Spleen (tissue), 11 donors: ENCODE measurements around the gene FBLN2. TPM values are rescaled to one million over a fixed set of nuclear protein-coding genes. Genes with fewer than 3 reads are reported as not detected.

Experiments
- DNase-seq: peaks from one replicate; pipeline ENCODE4 v3.0.0-alpha.2; 2020
- H3K27ac ChIP-seq, 8 donors: fragments of 200-600 bp; sonication (generic) in 7 of 8; 1 replicate in 4 of 8; 2 replicates in 4 of 8; pipeline versions ENCODE4 v1.5.0 to v1.8.0; 2016 to 2021; ENCODE audit warnings: inconsistent platforms in 4 of 8, mild to moderate bottlenecking in 4 of 8, moderate library complexity in 1 of 8
- H3K27me3 ChIP-seq, 7 donors: fragments of 200-600 bp; sonication (generic) in 6 of 7; replicated peaks in 1 of 7; 1 replicate in 4 of 7; 2 replicates in 3 of 7; pipeline versions ENCODE4 v1.5.0 to v1.8.0; 2016 to 2021; ENCODE audit warnings: inconsistent platforms in 3 of 7, mild to moderate bottlenecking in 1 of 7
- H3K36me3 ChIP-seq, 6 donors: fragments of 200-600 bp; sonication (generic) in 5 of 6; 1 replicate in 4 of 6; 2 replicates in 2 of 6; pipeline versions ENCODE4 v1.5.0 to v1.8.0; 2016 to 2021; ENCODE audit warnings: inconsistent platforms in 2 of 6
- H3K4me1 ChIP-seq, 6 donors: fragments of 200-600 bp; sonication (generic) in 5 of 6; 1 replicate in 3 of 6; 2 replicates in 3 of 6; pipeline versions ENCODE4 v1.5.0 to v1.8.0; 2016 to 2021; ENCODE audit warnings: inconsistent platforms in 3 of 6
- H3K4me3 ChIP-seq, 8 donors: fragments of 200-600 bp; sonication (generic) in 7 of 8; 1 replicate in 4 of 8; 2 replicates in 4 of 8; pipeline versions ENCODE4 v1.5.0 to v1.8.0; 2016 to 2021; ENCODE audit warnings: inconsistent platforms in 4 of 8, mild to moderate bottlenecking in 4 of 8, moderate library complexity in 2 of 8
- H3K9me3 ChIP-seq, 8 donors: fragments of 200-600 bp; sonication (generic) in 7 of 8; 1 replicate in 4 of 8; 2 replicates in 4 of 8; pipeline versions ENCODE4 v1.5.0 to v1.8.0; 2016 to 2021; ENCODE audit warnings: inconsistent platforms in 4 of 8
- CTCF ChIP-seq, 11 experiments: fragments of 200-600 bp in 7 of 11; fragments of 450-650 bp in 4 of 11; sonication (generic) in 4 of 11; IDR thresholded peaks in 8 of 11; conservative IDR thresholded peaks in 3 of 11; 1 replicate in 7 of 11; 2 replicates in 4 of 11; pipeline versions ENCODE4 v1.4.0 to v1.8.0; 2016 to 2021; ENCODE audit warnings: antibody characterized with exemption in 11 of 11, inconsistent platforms in 4 of 11, mild to moderate bottlenecking in 1 of 11
- POLR2A ChIP-seq, 3 donors: fragments of 450-650 bp; IDR thresholded peaks; one replicate each; pipeline ENCODE4 v1.5.1; 2017; ENCODE audit warnings: antibody characterized with exemption in 3 of 3, mild to moderate bottlenecking in 1 of 3
- POLR2AphosphoS5 ChIP-seq, 3 donors: sonication (generic); formaldehyde crosslinking; IDR thresholded peaks; one replicate each; pipeline ENCODE4 v1.5.1; 2017; ENCODE audit warnings: antibody characterized with exemption in 3 of 3
- WGBS, 5 donors: extraction: QIAGEN DNeasy Blood & Tissue Kit in 3 of 5; methylation state at CpG; one replicate each; pipeline versions ENCODE4 v1.1.5 to v1.1.7; 2013 to 2018; 5-methylcytosine and 5-hydroxymethylcytosine counted together
- intact Hi-C: fragments of 100-400 bp; cut with DNase I; formaldehyde crosslinking; loops from one replicate; pipeline ENCODE4 v1.15.0; 2023; ENCODE audit warnings: low total_unique reads
- polyA plus RNA-seq, 3 donors: library from polyadenylated mRNA; stranded (reverse); fragments of 200-250 nt; gene quantifications; one replicate each; pipeline ENCODE4 v1.2.1, GENCODE V29; 2013
- total RNA-seq, 7 donors: library from RNA; depleted of rRNA in 3 of 7; stranded (reverse); fragments of >200 nt in 3 of 7; fragmentation: NEBNext Ultra II Directional in 4 of 7; extraction: Animal tissue kit (Norgen Biotek cat#: 25700) in 4 of 7; gene quantifications; one replicate each; pipeline versions ENCODE4 v1.1.0 to v1.2.1, GENCODE V29; 2016 to 2021
- donor health status: healthy with polysubstance abuse.
- donor health status: DM: no; HTN: no; CAD: no; lungs with moderate emphysema.
- donor health status: DM: no; HTN: no; CAD: no.
- donor health status: Bipolar disorder and iron deficiency.
- donor health status: healthy.
- donor health status: DM: no; HTN: no; CAD: no.
- donor health status: DM: yes; HTN: yes; CAD: no.

Gene FBLN2
- total and polyA plus RNA-seq, 10 donors: 6.1 to 28.2 (median 12.5) TPM

- intact Hi-C loops: no loop called here
- Histone ChIP-seq H3K4me3 (no peak overlapping the region), H3K27ac (no peak overlapping the region), H3K27me3 (peaks cover 0 to 64% (median 0%) of the 10 kb centered on the region in 7 donors), H3K9me3 (no peaks in the 10 kb centered on the region), H3K36me3 (no peaks in the 10 kb centered on the region), H3K4me1 (peaks cover 0 to 36% (median 14%) of the 10 kb centered on the region in 6 donors)
- TF ChIP-seq POLR2A (IDR thresholded peaks at IDR 0.05) (no peak), CTCF (IDR thresholded peaks at IDR 0.05 in 8 of 11, conservative IDR thresholded peaks at IDR 0.05 in 3 of 11) (no peak), POLR2AphosphoS5 (IDR thresholded peaks at IDR 0.05) (no peak)
- no peak for DNase-seq
- WGBS, 5 donors: 66 to 85% (median 75%) methylated on average over 6 of the region's 6 CpGs
Observed at GRCh38 chr3:13556207-13556606, 7.3 kb downstream of the FBLN2 start.

- H3K27me3 ChIP-seq: peaks cover 0 to 57% (median 0%) of the 10 kb centered on the region in 7 donors
- no peak overlapping the region for H3K4me3 ChIP-seq
- no peak for DNase-seq
- no peaks in the 10 kb centered on the region for H3K36me3 ChIP-seq
- no peak overlapping the region for H3K27ac ChIP-seq
- peaks cover 5 to 43% (median 20%) of the 10 kb centered on the region in 6 donors for H3K4me1 ChIP-seq
- no peak for TF ChIP-seq CTCF (IDR thresholded peaks at IDR 0.05 in 8 of 11, conservative IDR thresholded peaks at IDR 0.05 in 3 of 11)
- TF ChIP-seq POLR2A (IDR thresholded peaks at IDR 0.05): no peak
- TF ChIP-seq POLR2AphosphoS5 (IDR thresholded peaks at IDR 0.05): no peak
- 69 to 76% (median 72%) methylated on average over 3 to 6 of the region's 6 CpGs for WGBS, 5 donors
- intact Hi-C loops: no loop called here
- H3K9me3 ChIP-seq: no peaks in the 10 kb centered on the region
Observed at GRCh38 chr3:13556917-13557316, 8.0 kb downstream of the FBLN2 start.

- TF ChIP-seq POLR2A (IDR thresholded peaks at IDR 0.05): no peak
- TF ChIP-seq CTCF (IDR thresholded peaks at IDR 0.05 in 8 of 11, conservative IDR thresholded peaks at IDR 0.05 in 3 of 11): no peak
- no peak for TF ChIP-seq POLR2AphosphoS5 (IDR thresholded peaks at IDR 0.05)
- H3K27ac ChIP-seq: no peak overlapping the region
- intact Hi-C loops: no loop called here
- H3K36me3 ChIP-seq: no peaks in the 10 kb centered on the region
- no peak for DNase-seq
- peaks cover 0 to 52% (median 0%) of the 10 kb centered on the region in 7 donors for H3K27me3 ChIP-seq
- H3K4me3 ChIP-seq: no peak overlapping the region
- peaks cover 8 to 48% (median 24%) of the 10 kb centered on the region in 6 donors for H3K4me1 ChIP-seq
- WGBS, 5 donors: 59 to 86% (median 74%) methylated on average over 5 of the region's 5 CpGs
- H3K9me3 ChIP-seq: no peaks in the 10 kb centered on the region
Observed at GRCh38 chr3:13557417-13557816, 8.5 kb downstream of the FBLN2 start.

- Histone ChIP-seq H3K27ac (no peak overlapping the region), H3K4me3 (no peak overlapping the region), H3K4me1 (peaks cover 9 to 51% (median 24%) of the 10 kb centered on the region in 6 donors), H3K36me3 (no peaks in the 10 kb centered on the region), H3K9me3 (no peaks in the 10 kb centered on the region), H3K27me3 (peaks cover 0 to 47% (median 0%) of the 10 kb centered on the region in 7 donors)
- TF ChIP-seq POLR2A (IDR thresholded peaks at IDR 0.05) (no peak), CTCF (IDR thresholded peaks at IDR 0.05 in 8 of 11, conservative IDR thresholded peaks at IDR 0.05 in 3 of 11) (no peak), POLR2AphosphoS5 (IDR thresholded peaks at IDR 0.05) (no peak)
- intact Hi-C loops: no loop called here
- 83 to 95% (median 92%) methylated on average over 8 to 11 of the region's 11 CpGs for WGBS, 5 donors
- DNase-seq: no peak
Observed at GRCh38 chr3:13557926-13558325, 9.0 kb downstream of the FBLN2 start.
